ENCODE measurements around the gene ANKRD6. TPM values are rescaled to one million over a fixed set of nuclear protein-coding genes. Genes with fewer than 3 reads are reported as not detected.

ANKRD6 gene
- total RNA-seq, 1 donor from 2014 or later = 13.5 TPM

- Mint-ChIP-seq H3K27ac (ENCODE audit: unreplicated experiment) (no peak overlapping the region), H3K4me1 (ENCODE audit: low read depth, unreplicated experiment) (peaks cover 3% of the 10 kb centered on the region), H3K36me3 (ENCODE audit: low read depth, unreplicated experiment) (peaks cover 11% of the 10 kb centered on the region), H3K27me3 (ENCODE audit: low read depth, unreplicated experiment) (no peaks in the 10 kb centered on the region), H3K9me3 (ENCODE audit: unreplicated experiment) (no peaks in the 10 kb centered on the region), H3K4me3 (ENCODE audit: unreplicated experiment) (no peak overlapping the region)
- Histone ChIP-seq H3K9ac (ENCODE audit: low read length) (no peak overlapping the region), H4K20me1 (ENCODE audit: insufficient read depth, low read length) (no peaks in the 10 kb centered on the region), H3K4me2 (ENCODE audit: low read length) (no peak overlapping the region), H2AFZ (ENCODE audit: low read depth, low read length) (no peak overlapping the region), H3K4me3 (ENCODE audit: insufficient read depth, low read depth, low read length) (no peak overlapping the region), H3K79me2 (ENCODE audit: insufficient read depth, low read length) (no peaks in the 10 kb centered on the region), H3K36me3 (ENCODE audit: insufficient read depth, low read length) (peaks cover 40% of the 10 kb centered on the region), H3K27ac (ENCODE audit: low read depth, low read length) (no peak overlapping the region), H3K4me1 (ENCODE audit: insufficient read depth, low read length) (no peaks in the 10 kb centered on the region), H3K27me3 (ENCODE audit: insufficient read depth, low read length) (no peaks in the 10 kb centered on the region), H3K9me3 (ENCODE audit: insufficient read depth, low read depth, low read length) (no peaks in the 10 kb centered on the region)
- no peak for TF ChIP-seq EZH2 (IDR thresholded peaks at IDR 0.05; ENCODE audit: insufficient read depth, low read length)
- no peak for TF ChIP-seq CTCF (IDR thresholded peaks at IDR 0.05; ENCODE audit: insufficient read depth, low read depth, low read length)
- FAIRE-seq (no peak), DNase-seq (ENCODE audit: low read depth) (no peak)
Measured at GRCh38 chr6:89650579-89650978, 217.6 kb downstream of the ANKRD6 start.

- Histone ChIP-seq H3K27ac (ENCODE audit: low read depth, low read length) (no peak overlapping the region), H2AFZ (ENCODE audit: low read depth, low read length) (no peak overlapping the region), H3K4me2 (ENCODE audit: low read length) (no peak overlapping the region), H3K79me2 (ENCODE audit: insufficient read depth, low read length) (no peaks in the 10 kb centered on the region), H3K36me3 (ENCODE audit: insufficient read depth, low read length) (peaks cover 58% of the 10 kb centered on the region), H4K20me1 (ENCODE audit: insufficient read depth, low read length) (no peaks in the 10 kb centered on the region), H3K9me3 (ENCODE audit: insufficient read depth, low read depth, low read length) (no peaks in the 10 kb centered on the region), H3K27me3 (ENCODE audit: insufficient read depth, low read length) (no peaks in the 10 kb centered on the region), H3K9ac (ENCODE audit: low read length) (no peak overlapping the region), H3K4me1 (ENCODE audit: insufficient read depth, low read length) (no peaks in the 10 kb centered on the region), H3K4me3 (ENCODE audit: insufficient read depth, low read depth, low read length) (no peak overlapping the region)
- Mint-ChIP-seq H3K9me3 (ENCODE audit: unreplicated experiment) (no peaks in the 10 kb centered on the region), H3K36me3 (ENCODE audit: low read depth, unreplicated experiment) (peaks cover 22% of the 10 kb centered on the region), H3K27ac (ENCODE audit: unreplicated experiment) (no peak overlapping the region), H3K4me1 (ENCODE audit: low read depth, unreplicated experiment) (peaks cover 3% of the 10 kb centered on the region), H3K4me3 (ENCODE audit: unreplicated experiment) (no peak overlapping the region), H3K27me3 (ENCODE audit: low read depth, unreplicated experiment) (no peaks in the 10 kb centered on the region)
- FAIRE-seq (no peak), DNase-seq (ENCODE audit: low read depth) (peak; percentile 34)
- TF ChIP-seq CTCF (IDR thresholded peaks at IDR 0.05; ENCODE audit: insufficient read depth, low read depth, low read length) (no peak), EZH2 (IDR thresholded peaks at IDR 0.05; ENCODE audit: insufficient read depth, low read length) (no peak)
Measured at GRCh38 chr6:89655122-89655521, 222.2 kb downstream of the ANKRD6 start.

- Mint-ChIP-seq H3K27ac (ENCODE audit: unreplicated experiment) (no peak overlapping the region), H3K36me3 (ENCODE audit: low read depth, unreplicated experiment) (peaks cover 20% of the 10 kb centered on the region)
Measured at GRCh38 chr6:89657445-89658158, 224.7 kb downstream of the ANKRD6 start.

More at GRCh38 chr6:89657445-89658158, 224.7 kb downstream of the ANKRD6 start:
- no peak for DNase-seq (ENCODE audit: low read depth)
- no peak for FAIRE-seq
- H3K9me3 Mint-ChIP-seq (ENCODE audit: unreplicated experiment) = no peaks in the 10 kb centered on the region
- H3K27ac ChIP-seq (ENCODE audit: low read depth, low read length) = no peak overlapping the region
- no peaks in the 10 kb centered on the region for H3K9me3 ChIP-seq (ENCODE audit: insufficient read depth, low read depth, low read length)
- H3K79me2 ChIP-seq (ENCODE audit: insufficient read depth, low read length) = no peaks in the 10 kb centered on the region
- no peaks in the 10 kb centered on the region for H3K4me1 ChIP-seq (ENCODE audit: insufficient read depth, low read length)
- no peaks in the 10 kb centered on the region for H3K27me3 Mint-ChIP-seq (ENCODE audit: low read depth, unreplicated experiment)
- H3K4me1 Mint-ChIP-seq (ENCODE audit: low read depth, unreplicated experiment) = peaks cover 3% of the 10 kb centered on the region
- no peak overlapping the region for H2AFZ ChIP-seq (ENCODE audit: low read depth, low read length)
- H3K4me2 ChIP-seq (ENCODE audit: low read length) = no peak overlapping the region
- H3K4me3 Mint-ChIP-seq (ENCODE audit: unreplicated experiment) = no peak overlapping the region
- TF ChIP-seq EZH2 (IDR thresholded peaks at IDR 0.05; ENCODE audit: insufficient read depth, low read length) = no peak
- no peak overlapping the region for H3K9ac ChIP-seq (ENCODE audit: low read length)
- no peak overlapping the region for H3K4me3 ChIP-seq (ENCODE audit: insufficient read depth, low read depth, low read length)
- no peaks in the 10 kb centered on the region for H3K27me3 ChIP-seq (ENCODE audit: insufficient read depth, low read length)
- peaks cover 57% of the 10 kb centered on the region for H3K36me3 ChIP-seq (ENCODE audit: insufficient read depth, low read length)
- no peaks in the 10 kb centered on the region for H4K20me1 ChIP-seq (ENCODE audit: insufficient read depth, low read length)

Measured in astrocyte (in vitro differentiated cells and primary cell).